Ovary (tissue), 3 donors: ENCODE results near the gene PSMC6.

Experiments used
- CTCF ChIP-seq, 3 donors: fragments of 450-650 bp in 2 of 3; fragments of 200-600 bp in 1 of 3; IDR thresholded peaks; one replicate each; pipeline versions ENCODE4 v1.5.1 to v1.8.0; 2016 to 2022; ENCODE audit warnings: antibody characterized with exemption in 3 of 3, mild to moderate bottlenecking in 1 of 3
- POLR2A ChIP-seq: fragments of 450-650 bp; IDR thresholded peaks from one replicate; pipeline ENCODE4 v1.6.1; 2017; ENCODE audit warnings: antibody characterized with exemption, mild to moderate bottlenecking, moderate library complexity
- donor health status: DM: no; HTN: no; CAD: no.

GRCh38 chr14:52741865-52742264 lies 34.9 kb downstream of the PSMC6 start:
- no peak for TF ChIP-seq CTCF (IDR thresholded peaks at IDR 0.05)
- no peak for TF ChIP-seq POLR2A
